NCI-H1436 (cell line): ENCODE data around the gene NYAP1.
"Not testable (repeated sequence)": the region's sequence is repeated elsewhere in the genome, so short reads cannot be mapped to it uniquely, and the experiment has no call there.

Source experiments
- DNase-seq: peaks from one replicate; lab custom pipeline; 2025; lab: John Stamatoyannopoulos, UW

NYAP1 gene

DNA sequence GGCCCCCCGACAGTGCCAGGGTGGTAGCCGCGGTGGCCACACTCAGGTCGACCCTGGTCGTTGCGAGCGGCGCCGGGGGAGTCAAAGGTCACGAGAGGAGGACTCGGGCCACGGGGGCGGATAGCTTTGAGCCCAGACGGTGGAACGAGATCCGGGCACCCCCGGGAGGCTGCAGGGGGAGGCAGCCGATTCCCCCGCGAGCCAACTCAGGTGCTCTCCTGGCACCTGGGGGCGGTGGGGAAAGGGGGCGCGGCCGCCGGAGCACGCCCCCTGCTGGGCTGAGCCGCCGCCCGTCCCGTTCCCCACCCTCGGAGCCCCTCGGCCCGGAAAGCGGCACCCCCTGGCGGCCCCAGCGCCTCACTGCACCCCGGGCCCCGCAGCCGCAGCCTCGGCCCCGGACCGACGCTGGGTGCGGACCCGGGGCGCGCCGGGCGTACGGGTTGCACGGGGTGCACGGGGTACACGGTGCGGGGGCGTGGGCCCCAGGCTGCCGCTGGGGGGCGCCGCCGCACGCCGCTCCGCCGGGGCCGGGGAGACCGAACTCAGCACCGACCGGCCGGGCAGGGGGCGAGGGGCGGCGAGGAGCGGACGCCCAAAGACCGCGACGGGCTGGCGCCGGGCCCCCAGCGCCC lies 521 bp upstream of the NYAP1 start:
- DNase-seq = peak; percentile 67

DNA sequence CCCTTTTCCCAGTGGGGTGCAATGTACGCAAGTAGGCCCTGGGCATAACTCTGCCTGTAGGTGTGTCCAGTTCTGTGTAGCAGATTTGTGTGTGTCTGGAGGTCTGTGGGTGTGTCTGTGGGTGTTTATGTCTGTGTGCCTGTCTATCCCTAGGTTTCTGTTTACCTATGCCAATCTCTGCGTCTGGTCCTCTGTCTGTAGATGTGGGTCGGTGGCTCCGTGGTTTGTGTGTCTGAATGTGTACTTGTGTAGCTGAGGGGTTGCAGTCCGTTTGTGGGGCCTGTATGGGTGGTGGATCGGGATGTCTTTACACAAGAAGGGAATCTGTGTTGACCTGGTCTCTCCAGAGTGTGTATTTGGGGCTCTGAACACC lies 932 bp downstream of the NYAP1 start:
- DNase-seq = no peak

DNA sequence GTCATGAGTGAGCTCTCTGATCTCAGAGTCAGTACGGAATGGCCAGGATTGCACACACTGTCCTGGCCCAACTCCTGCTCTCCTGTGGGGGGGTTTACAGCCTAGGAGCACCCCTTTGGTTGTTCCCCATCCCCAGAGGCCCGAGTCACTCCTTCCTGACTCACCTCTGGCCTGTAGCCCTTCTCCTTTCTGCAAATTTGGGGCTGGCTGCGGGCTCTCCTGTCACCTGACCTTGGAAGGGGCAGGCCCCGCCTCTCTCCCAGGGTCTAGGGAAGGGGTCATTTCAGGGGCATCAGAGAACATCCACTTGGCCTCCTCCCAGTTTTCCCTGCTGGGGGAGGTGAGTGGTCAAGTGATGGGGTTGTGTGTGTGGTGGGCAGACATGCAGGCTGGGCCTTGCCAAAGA lies 1.7 kb downstream of the NYAP1 start:
- no peak for DNase-seq

DNA sequence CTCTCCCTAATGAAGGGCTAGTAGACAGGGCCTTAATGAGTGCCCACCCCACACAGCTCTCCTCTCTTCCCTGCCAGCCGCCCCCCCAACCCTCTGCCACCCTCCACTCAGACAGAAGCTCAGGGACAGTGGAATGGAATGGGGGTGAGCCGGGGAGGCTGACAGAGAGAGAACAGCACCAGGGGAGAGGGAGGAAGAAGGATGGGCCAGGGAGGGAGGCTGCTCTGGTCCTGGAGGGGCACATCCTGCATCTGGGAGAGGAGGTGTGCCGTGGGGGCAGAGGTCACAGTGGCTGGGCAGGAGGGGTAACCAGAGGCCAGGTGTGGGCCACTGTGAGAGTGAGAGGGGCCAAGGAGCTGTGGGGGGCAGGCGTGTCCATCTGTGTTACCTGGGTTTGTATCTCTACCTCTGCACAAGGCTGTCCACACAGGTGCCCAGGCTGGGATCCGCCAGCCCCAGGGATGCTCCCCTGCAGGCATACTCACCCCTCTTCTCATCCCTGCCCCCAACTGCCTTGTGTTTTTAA lies 2.4 kb downstream of the NYAP1 start:
- DNase-seq = no peak

DNA sequence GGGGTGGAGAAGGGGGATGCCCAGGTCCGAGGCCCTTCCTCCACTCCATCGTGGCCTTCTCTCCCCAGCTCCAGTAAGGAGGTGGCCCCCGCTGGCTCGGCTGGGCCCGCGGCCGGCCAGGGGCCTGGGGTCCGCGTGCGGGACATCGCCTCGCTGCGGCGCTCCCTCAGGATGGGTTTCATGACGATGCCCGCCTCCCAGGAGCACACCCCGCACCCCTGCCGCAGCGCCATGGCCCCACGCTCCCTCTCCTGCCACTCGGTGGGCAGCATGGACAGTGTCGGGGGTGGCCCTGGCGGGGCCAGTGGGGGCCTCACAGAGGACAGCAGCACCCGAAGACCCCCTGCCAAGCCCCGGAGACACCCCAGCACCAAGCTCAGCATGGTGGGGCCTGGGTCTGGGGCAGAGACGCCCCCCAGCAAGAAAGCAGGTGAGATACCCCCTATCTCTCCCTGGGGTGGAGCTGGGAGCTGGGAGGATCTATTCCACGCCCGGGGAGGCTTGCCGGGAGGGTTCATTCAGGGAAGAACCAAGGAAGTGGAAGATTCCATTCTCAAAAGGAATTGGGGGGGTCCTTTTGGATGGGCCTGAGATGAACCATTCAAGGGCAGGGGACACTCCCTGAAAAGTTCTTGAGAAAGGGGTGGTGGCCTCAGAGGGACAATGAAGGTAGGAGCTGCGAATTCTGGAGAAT lies 3.2 kb downstream of the NYAP1 start:
- DNase-seq = no peak

DNA sequence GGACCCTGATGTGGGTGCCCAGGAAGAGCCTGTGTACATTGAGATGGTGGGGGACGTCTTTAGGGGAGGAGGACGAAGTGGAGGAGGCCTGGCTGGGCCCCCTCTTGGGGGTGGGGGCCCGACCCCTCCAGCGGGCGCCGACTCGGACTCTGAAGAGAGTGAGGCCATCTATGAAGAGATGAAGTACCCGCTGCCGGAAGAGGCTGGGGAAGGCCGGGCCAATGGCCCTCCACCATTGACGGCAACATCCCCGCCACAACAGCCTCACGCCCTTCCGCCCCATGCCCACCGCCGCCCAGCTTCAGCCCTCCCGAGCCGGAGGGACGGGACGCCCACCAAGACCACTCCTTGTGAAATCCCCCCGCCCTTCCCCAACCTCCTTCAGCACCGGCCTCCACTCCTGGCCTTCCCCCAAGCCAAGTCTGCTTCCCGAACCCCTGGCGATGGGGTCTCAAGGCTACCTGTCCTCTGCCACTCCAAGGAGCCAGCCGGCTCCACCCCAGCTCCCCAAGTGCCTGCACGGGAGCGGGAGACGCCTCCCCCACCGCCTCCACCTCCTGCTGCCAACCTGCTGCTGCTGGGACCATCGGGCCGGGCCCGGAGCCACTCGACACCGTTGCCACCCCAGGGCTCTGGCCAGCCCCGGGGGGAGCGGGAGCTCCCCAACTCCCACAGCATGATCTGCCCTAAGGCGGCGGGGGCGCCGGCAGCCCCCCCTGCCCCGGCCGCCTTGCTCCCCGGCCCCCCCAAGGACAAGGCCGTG lies 4.8 kb downstream of the NYAP1 start:
- DNase-seq = no peak

DNA sequence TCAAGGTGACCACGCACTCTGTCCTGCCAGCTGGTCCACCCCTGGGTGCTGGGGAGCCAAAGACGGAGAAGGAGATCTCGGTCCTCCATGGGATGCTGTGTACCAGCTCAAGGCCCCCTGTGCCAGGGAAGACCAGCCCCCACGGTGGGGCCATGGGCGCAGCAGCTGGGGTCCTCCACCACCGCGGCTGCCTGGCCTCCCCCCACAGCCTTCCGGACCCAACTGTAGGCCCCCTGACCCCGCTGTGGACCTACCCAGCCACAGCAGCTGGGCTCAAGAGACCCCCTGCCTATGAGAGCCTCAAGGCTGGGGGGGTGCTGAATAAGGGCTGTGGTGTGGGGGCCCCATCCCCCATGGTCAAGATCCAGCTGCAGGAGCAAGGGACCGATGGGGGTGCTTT lies 5.4 kb downstream of the NYAP1 start:
- no peak for DNase-seq

DNA sequence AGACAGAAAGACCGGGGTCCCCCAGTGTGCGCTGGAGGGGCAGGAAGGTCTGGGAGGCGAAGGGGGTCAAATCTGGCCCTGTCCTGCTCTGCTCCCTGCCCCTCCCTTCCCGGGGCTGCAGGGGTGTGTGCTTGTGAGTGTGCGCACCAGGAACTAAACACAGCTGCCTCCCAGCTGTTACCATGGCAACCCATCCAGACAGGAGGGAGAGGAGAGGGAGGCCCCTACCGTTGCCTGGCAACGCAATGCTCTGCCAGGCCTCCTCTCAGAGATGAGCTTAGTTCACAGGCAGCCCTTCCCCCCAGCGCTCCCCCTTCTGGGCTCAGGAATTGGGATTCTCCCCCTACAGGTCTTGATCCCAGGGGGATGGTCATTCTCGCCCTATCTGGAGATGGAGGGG lies 6.1 kb downstream of the NYAP1 start:
- DNase-seq = peak; percentile 99

DNA sequence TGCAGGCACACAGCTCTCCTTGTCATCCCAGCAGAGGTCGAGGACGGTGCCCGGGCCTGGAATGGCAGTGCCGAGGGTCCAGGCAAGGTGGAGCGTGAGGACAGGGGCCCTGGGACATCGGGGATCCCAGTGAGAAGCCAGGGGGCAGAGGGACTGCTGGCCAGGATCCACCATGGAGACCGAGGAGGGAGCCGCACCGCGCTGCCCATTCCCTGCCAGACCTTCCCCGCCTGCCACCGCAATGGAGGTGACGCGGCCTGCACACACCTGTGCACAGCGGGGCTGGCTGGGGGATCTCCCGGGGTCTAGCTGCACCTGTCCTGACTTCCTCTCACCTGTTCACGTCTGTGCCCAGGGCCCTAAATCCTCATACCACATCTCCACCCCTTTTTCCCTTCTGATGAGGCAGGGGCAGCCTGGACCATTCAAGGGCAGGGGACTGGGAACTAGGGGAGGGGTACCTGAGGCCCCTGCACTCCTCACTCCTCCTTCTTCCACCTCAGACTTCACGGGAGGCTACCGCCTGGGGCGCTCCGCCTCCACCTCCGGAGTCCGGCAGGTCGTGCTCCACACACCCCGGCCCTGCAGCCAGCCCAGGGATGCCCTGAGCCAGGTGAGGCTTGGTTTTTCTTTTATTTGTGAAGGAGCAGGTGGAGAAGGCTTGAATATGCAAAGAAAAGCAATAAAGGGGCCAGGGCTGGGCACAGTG lies 6.9 kb downstream of the NYAP1 start:
- DNase-seq = no peak

DNA sequence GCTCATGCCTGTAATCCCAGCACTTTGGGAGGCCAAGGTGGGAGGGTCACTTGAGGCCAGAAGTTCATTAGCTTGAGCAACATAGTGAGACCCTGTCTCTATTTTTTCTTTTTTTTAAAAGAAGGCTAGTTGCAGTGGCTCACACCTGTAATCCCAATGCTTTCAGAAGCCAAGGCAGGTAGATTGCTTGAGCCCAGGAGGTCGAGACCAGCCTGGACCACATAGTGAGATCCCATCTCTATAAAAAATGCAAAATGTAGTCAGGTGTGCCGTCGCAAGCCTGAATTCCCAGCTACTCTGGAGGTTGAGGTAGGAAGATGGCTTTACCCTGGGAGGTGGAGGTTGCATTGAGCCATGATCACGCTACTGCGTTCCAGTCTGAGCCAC lies 7.5 kb downstream of the NYAP1 start:
- no peak for DNase-seq

DNA sequence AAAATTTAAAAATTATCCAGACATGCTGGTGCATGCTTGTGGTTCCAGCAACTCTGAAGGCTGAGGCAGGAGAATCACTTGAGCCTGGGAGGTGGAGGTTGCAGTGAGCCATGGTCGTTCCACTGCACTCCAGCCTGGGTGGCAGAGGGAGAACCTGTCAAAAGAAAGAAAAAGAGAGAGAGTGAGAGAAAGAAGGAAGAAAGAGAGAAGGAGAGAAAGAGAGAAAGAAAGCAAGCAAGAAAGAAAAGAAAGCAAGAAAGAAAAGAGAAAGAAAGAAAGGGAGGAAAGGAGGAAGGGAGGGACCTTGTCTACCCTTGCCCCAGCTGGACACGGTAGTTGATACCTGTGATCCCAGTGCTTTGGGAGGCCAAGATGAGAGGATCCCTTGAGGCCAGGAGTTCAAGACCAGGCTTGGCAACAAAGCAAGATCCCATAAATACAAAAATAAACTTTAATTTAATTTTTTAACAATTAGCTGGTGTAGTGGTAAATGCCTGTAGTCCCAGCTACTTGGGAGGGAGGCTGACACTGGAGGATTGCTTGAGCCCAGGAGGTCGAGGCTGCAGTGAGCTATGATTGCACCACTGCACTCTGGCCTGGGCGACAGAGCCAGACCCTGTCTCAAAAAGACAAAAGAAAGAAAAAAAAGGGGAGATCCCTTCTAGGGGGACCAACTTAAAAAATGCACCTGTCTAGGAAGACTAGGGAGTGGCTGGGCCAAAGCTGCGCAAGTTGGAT lies 9.2 kb downstream of the NYAP1 start:
- no peak for DNase-seq

DNA sequence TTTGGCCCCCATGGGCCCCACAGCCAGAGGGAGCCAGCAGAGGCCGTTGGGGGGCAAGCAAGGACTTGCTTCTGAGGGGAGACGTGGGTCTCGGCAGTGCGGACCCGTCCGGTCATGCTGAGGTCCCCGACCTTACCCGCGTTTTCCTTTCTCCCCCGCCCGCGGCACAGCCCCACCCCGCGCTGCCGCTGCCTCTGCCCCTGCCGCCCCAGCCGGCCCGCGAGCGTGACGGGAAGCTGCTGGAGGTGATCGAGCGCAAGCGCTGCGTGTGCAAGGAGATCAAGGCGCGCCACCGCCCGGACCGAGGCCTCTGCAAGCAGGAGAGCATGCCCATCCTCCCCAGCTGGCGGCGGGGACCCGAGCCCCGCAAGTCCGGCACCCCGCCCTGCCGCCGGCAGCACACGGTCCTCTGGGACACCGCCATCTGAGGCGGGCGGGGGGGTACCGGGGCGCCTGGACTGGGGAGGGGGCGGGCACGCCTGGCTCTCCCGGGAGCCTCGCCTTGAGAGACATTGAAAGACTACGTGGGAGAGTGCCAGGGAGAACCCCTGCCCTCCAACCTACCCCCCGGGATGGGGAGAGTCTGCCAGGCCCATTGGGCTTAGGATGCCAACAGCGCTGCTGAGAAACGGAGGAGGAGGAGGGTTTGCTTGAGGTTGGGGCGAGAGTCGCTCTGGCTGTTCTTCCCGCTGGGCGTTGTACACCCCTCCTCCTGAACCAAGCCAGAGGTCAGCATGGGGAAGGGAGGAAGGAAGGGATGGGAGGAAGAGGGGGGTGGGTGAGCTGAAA lies 9.9 kb downstream of the NYAP1 start:
- no peak for DNase-seq

DNA sequence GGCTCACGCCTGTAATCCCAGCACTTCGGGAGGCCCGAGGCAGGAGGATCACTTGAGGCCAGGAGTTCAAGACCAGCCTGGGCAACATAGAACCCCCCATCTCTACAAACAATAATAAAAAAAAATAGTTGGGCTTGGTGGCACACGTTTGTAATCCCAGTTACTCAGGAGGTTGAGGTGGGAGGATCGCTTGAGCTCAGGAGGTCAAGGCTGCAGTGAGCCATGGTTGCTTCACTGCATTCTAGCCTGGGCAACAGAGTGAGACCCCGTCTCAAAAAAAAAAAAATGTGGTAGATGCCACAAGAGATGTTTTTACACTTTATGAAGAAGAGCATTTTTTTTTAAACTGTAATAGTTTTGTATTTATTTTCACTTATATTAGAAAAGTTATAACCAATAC lies 12.8 kb downstream of the NYAP1 start:
- DNase-seq = no peak

DNA sequence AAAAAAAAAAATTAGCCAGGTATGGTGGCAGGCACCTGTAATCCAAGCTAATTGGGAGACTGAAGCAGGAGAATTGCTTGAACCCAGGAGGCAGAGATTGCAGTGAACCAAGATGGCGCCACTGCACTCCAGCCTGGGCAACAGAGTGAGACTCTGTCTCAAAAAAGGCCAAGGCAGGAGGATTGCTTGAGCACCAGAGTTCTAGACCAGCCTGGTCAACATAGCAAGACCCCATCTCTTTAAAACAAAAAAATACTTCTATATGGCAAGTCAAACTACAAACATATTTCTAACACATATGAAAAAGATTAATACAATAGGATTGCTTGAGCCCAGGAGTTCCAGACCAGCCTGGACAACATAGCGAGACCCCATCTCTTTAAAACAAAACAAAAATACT lies 17.0 kb downstream of the NYAP1 start:
- DNase-seq = not testable (repeated sequence)

DNA sequence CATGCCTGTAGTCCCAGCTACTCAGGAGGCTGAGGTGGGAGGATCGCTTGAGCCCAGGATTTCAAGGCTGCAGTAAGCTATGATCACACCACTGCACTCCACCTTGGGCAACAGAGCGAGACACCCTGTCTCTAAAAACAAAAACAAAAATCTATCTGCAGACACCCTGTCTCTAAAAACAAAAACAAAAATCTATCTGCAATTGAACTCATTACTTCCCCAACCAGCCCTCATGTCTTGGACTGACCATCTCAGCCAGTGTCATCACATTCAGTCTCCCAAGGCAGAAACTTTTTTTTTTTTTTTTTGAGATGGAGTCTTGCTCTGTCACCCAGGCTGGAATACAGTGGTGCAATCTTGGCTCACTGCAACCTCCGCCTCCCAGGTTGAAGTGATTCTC lies 20.3 kb downstream of the NYAP1 start:
- not testable (repeated sequence) for DNase-seq

DNA sequence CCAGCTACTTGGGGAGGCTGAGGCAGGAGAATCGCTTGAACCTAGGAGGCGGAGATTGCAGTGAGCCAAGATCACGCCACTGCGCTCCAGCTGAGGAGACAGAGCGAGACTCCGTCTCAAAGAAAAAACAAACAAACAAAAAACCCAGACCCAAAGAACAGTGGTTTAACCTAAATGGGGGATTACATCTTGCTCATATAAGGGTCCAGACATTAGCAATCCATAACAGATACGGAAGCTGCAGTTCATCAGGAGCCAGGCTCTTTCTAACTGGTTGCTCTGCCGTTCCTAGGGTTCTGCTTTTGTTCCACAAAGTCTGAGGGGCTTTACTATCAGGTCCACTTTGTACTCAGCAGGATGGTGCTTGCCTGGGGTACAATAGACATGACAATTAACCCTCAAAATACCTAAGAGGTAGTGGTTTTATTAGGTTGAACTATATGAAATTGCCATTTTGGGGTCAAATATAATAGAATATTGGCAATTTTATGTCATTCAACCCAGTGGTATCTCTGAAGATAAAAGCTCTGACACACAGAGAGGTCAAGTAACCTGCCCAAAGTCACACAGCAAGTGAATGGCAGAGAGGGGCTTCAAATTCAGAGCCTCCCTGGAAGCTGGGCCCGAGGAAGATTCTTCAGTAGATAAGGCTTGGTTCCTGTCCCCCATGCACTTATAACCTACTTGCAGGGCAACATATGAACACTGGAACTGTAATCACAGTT lies 21.3 kb downstream of the NYAP1 start:
- no peak for DNase-seq

DNA sequence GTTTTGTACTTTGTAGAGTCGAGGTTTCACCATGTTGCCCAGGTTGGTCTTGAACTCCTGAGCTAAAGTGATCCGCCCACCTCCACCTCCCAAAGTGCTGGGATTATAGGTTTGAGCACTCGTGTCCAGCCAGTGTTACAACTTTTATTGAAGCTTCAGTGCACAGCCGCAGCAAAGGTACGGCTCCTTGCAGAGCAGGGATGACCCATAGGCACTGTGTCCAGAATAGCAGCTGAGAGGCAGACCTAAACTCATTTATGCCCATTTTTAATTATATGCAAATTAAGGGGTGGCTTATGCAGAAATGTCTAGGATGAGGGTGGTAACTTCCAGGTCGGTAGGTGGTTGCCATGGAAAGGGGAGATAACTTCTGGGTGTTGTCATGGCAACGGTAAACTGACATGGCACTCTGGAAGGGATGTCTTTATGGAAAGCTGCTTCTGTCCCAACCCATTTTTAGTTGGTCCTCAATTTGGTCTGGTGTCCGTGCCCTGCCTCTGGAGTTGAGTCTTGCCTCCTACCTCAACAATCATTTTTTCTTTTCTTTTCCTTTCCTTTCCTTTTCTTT lies 22.7 kb downstream of the NYAP1 start:
- no peak for DNase-seq

DNA sequence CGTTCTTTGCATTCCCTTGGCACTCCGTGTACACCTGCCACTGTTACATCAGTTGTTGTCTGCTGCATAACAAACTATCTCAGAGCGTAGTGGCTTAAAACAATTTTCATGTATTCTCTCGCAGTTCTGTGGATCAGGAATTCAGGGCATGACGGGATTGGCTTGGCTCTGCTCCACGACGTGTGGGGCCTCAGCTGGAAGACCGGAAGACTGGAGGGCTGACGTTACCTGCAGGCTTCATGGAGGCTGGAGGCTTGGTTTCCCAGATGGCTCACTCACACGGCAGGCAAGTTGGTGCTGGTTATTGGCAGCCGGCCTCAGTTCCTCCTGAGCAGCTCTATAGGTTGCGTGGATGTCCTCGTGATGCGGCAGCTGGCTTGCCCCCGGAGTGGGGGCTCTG lies 25.5 kb downstream of the NYAP1 start:
- DNase-seq = no peak

DNA sequence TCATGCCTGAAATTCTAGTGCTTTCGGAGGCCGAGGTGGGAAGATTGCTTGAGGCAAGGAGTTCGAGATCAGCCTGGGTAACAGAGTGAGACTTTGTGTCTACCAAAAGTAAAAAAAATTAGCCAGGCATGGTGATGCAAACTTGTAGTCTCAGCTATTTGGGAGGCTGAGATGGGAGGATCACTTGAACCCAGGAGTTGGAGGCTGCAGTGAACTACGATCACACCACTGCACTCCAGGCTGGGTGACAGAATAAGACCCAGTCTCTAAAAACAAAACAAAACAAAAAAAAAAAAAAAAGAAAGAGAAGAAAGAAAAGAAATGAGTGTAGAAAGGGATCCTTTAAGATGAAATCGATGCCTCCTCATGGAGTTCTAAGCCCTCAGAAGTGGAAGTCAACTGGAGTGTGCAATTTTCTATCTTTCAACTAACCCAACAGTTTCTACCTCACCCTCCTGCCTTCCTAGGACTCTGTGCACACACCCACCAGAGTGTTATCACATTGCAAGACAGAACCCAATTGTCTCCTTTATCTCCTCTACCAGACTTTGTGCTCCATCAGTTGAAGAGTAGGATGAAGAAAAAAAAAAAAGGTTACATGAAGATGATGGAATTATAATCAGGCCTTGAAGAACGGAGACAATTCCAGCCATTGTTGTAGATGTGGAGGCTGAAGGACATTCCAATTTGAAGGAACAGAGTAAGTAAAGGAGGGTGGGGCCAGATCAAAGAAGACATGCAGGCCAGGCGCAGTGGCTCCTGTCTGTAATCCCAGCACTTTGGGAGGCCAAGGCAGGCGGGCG lies 26.9 kb downstream of the NYAP1 start:
- no peak for DNase-seq
